Measurements from ENCODE around the gene APBA1. TPM values are rescaled to one million over a fixed set of nuclear protein-coding genes. Genes with fewer than 3 reads are reported as not detected.

Gene APBA1
- total RNA-seq, 2 donors from 2014 or later = 6.3 to 7.5 TPM

- DNase-seq = no peak
- Histone ChIP-seq H3K27ac (no peak overlapping the region), H3K9ac (ENCODE audit: low read depth in 2 of 2, low read length in 2 of 2) (no peak overlapping the region), H3K36me3 (no peaks in the 10 kb centered on the region), H3K4me1 (no peaks in the 10 kb centered on the region), H3K9me3 (no peaks in the 10 kb centered on the region), H3K4me3 (no peak overlapping the region), H3K27me3 (no peaks in the 10 kb centered on the region)
- no peak for TF ChIP-seq CTCF (IDR thresholded peaks at IDR 0.05)
- intact Hi-C loops (cut with DNase I) = no loop called here
Observed at GRCh38 chr9:69397384-69398214, 274.6 kb downstream of the APBA1 start.

GRCh38 chr9:69396759-69397158 is 275.4 kb downstream of the APBA1 start:
- Histone ChIP-seq H3K36me3 (no peaks in the 10 kb centered on the region), H3K4me1 (no peaks in the 10 kb centered on the region), H3K9ac (ENCODE audit: low read depth in 2 of 2, low read length in 2 of 2) (no peak overlapping the region), H3K4me3 (no peak overlapping the region), H3K27ac (no peak overlapping the region), H3K9me3 (no peaks in the 10 kb centered on the region), H3K27me3 (no peaks in the 10 kb centered on the region)
- no peak for TF ChIP-seq CTCF (IDR thresholded peaks at IDR 0.05)
- no peak for DNase-seq
- intact Hi-C loops (cut with DNase I) = no loop called here

GRCh38 chr9:69395718-69396117 is 276.5 kb downstream of the APBA1 start:
- Histone ChIP-seq H3K9me3 (no peaks in the 10 kb centered on the region), H3K4me1 (no peaks in the 10 kb centered on the region), H3K27me3 (no peaks in the 10 kb centered on the region), H3K27ac (no peak overlapping the region), H3K4me3 (no peak overlapping the region), H3K9ac (ENCODE audit: low read depth in 2 of 2, low read length in 2 of 2) (no peak overlapping the region), H3K36me3 (no peaks in the 10 kb centered on the region)
- TF ChIP-seq CTCF (IDR thresholded peaks at IDR 0.05) = no peak
- no peak for DNase-seq
- intact Hi-C loops (cut with DNase I) = no loop called here

DNA sequence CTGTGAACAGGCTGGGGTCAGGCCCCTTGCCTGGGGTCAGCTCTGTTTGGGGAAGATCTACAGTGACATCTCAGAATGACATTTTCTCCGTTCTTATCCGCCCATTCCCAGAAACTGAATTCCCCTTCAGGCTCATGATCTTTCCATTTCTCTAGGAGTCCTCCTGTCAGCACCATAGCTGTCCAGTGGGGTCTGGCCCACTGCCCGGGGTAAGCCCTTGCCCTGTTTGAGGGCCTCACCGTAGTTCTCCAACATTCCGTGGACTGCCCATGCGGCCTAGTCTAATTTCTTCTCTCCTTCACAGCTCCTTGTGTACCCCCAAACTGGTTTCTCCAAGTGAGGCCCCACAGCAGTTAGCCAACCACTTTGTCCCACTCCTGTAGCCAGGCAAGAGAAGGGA is 278.7 kb downstream of the APBA1 start:
- Histone ChIP-seq H3K36me3 (no peaks in the 10 kb centered on the region), H3K27ac (no peak overlapping the region), H3K4me3 (no peak overlapping the region), H3K4me1 (no peaks in the 10 kb centered on the region), H3K27me3 (no peaks in the 10 kb centered on the region), H3K9ac (ENCODE audit: low read depth in 2 of 2, low read length in 2 of 2) (no peak overlapping the region), H3K9me3 (no peaks in the 10 kb centered on the region)
- intact Hi-C loops (cut with DNase I) = no loop called here
- DNase-seq = no peak
- no peak for TF ChIP-seq CTCF (IDR thresholded peaks at IDR 0.05)

- no peak for TF ChIP-seq CTCF (IDR thresholded peaks at IDR 0.05)
- H3K4me3 ChIP-seq = no peak overlapping the region
- no peak for DNase-seq
- H3K27ac ChIP-seq = no peak overlapping the region
- no peaks in the 10 kb centered on the region for H3K36me3 ChIP-seq
- intact Hi-C loops (cut with DNase I) = no loop called here
- no peaks in the 10 kb centered on the region for H3K27me3 ChIP-seq
- no peaks in the 10 kb centered on the region for H3K9me3 ChIP-seq
- H3K9ac ChIP-seq (ENCODE audit: low read depth in 2 of 2, low read length in 2 of 2) = no peak overlapping the region
- no peaks in the 10 kb centered on the region for H3K4me1 ChIP-seq
Observed at GRCh38 chr9:69392826-69393225, 279.3 kb downstream of the APBA1 start.

All from colonic mucosa (tissue), 4 donors.